HUDEP-2 (cell line): Measurements from ENCODE around the gene PLA2G4B.

Source experiments
- DNase-seq, 76 experiments: peaks; one replicate each; lab custom pipeline; 2025; ENCODE audit not compliant: unreplicated experiment in 76 of 76; lab: John Stamatoyannopoulos, UW

PLA2G4B gene

GRCh38 chr15:41883484-41883825 lies 44.8 kb downstream of the PLA2G4B start:
- no peak for DNase-seq

DNA sequence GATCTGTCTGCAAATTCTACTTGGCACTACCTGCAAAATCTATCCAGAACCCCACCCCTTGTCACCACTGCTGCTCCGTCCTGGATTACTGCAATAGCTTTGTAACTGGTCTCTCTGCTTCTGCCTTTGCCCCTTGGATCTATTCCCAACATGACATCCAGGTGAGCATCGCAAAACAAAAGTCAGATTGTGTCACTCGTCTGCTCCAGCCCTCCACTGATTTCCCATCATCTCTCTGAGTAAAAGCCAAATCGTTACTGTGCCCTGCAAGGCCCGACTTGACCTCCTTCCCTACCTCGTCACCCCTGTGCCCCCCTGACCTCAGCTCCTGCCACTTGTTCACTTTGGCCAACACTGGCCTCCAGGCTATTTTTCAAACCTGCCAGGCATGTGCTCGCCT lies 45.8 kb downstream of the PLA2G4B start:
- no peak for DNase-seq

DNA sequence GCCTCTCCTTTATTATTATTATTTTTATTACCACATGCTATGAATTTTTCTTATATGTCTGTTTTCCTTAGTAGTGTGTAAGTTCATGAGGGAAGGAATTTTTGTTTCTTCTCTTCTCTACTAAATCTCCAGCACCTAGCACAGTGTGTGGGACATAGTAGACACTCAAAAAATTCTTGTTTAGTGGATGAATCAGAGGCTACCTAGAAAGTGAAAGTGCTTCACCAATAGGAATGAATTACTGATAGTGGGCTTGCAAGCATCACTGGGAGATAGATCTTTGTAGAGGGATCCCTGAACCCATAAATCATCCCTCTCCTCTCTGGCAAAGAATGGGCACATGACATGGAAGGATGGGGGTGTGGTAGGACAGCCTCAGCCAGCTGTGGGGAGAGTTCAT lies 46.7 kb downstream of the PLA2G4B start:
- DNase-seq, result no peak

DNA sequence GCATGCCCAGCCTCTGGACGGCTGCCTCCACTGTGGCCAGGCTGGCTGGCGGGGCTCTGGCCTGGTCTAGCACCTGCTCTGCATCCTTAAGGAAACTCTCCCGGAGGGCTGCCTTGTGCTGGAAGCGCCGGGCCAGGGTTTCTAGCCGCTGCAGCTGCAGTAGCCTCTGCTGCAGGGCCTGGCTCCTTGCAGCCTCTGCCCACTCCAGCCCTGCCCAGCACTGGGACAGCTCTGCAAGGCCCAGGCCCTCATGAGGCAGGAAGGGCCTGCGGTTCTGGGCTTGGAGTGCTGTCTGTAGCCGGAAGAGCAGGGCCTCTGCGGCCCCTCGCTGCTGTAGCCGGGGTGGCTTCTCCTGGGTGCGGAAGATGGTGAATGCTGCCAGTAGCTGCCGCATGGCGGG lies 47.2 kb downstream of the PLA2G4B start:
- DNase-seq, result no peak

DNA sequence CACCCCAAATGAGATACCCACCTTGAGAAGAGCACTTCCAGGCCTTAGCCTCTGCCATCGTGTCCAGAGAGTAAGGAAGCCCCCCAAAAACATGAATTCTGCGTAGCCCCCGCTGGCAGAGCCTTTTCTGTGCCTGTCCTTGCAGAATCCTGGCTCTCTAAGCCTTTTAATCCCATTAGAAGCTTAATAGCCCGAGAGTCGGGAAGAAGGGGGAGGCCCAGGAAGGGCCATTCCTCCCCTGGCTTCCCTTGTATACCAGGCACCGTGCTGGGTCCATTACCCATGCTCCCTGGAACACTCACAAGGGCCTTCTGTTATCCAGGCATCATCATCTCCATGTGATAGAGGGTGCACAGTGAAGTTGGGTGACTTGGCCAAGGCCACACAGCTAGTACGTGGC lies 48.1 kb downstream of the PLA2G4B start:
- no peak for DNase-seq

DNA sequence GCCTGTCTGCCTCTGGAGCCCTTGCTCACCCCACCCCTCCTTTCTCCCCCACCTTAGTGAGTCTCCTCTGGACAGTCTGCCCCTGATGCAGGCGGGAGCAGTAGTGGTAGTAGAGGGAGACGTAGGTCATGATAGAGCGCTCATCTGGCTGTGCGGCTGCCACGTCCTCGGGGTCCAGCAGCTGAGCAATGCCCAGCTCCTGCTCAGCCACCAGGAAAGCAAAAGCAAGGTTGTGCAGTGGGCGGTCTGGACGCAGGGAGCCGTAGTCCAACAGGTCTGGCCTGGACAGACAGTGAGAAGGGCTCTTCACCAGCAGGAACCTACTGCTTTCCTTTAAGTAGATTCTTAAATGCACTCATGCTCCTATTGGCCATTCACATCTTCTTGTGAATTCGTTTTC lies 48.5 kb downstream of the PLA2G4B start:
- no peak for DNase-seq

DNA sequence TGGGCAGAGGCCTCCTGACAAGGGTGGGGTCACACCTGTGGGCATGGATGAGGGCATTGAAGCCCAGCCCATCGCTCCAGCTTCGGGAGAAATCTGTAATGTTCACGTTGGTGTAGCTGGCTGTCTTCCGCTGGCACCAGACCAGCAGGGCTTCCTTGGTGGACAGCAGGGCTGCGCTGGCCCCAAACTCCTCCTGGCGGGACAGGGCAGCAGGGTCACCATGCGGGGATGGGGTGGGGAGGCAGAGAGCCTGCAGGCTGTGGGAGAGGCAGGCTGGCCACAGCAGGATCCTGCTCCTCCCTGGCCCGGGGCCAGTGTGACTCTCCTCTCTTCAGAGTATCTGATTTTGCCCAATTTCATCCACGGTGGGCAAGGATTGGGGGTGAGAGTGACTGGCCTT lies 49.2 kb downstream of the PLA2G4B start:
- no peak for DNase-seq

DNA sequence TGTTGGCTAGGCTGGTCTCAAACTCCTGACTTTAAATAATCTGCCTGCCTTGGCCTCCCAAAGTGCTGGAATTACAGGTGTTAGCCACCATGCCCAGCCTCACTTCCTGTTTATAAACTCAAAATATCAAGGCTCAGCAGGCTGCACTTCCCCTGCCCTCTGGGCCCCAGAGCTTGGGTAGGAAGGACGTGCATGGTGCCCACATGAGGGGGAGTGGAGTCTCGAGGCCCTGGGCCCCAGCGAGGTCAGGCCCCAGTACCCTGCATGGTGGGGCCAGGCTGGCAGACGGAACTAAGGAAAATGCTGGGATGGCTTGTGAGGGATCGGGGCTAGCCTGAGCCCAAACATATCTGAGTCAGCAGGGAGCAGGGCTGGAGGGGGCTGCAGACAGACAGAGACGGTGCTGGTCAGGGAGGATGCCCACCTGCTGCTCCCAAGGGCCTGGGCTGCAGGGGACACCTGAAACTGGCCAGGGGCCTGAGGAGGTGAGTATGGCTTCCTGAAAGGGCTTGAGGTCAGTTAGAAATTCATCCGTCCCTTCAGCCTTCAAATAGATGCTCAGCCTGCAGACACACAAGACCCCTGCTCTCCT lies 50.1 kb downstream of the PLA2G4B start:
- no peak for DNase-seq

- DNase-seq, result no peak
Measured at GRCh38 chr15:41890050-41890690, 51.5 kb downstream of the PLA2G4B start.

DNA sequence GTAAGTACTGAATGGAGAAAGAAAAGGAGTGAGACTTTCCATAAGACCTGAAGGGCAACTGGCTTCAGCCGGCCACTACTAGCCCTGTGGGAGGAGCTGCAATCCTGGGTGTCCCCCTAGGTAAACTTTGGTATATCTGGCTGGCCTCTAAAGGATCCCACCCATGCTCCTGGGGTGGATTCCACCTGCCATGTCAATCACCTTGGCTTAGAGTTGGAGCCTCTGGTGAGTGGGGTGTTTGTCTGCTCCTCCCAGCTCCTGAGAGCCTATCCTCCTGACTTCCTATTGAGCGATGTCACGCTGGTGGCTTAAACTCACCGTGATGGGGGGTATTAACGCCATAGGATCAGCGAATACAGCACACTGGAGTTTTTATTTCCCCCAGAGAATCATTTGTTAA lies 52.6 kb downstream of the PLA2G4B start:
- DNase-seq, result no peak

- DNase-seq, result no peak
Measured at GRCh38 chr15:41891946-41892345, 53.3 kb downstream of the PLA2G4B start.

GRCh38 chr15:41892621-41893421 lies 54.2 kb downstream of the PLA2G4B start:
- DNase-seq, result peak in 7 of 76 experiments; percentile 4 to 29 (median 13)

DNA sequence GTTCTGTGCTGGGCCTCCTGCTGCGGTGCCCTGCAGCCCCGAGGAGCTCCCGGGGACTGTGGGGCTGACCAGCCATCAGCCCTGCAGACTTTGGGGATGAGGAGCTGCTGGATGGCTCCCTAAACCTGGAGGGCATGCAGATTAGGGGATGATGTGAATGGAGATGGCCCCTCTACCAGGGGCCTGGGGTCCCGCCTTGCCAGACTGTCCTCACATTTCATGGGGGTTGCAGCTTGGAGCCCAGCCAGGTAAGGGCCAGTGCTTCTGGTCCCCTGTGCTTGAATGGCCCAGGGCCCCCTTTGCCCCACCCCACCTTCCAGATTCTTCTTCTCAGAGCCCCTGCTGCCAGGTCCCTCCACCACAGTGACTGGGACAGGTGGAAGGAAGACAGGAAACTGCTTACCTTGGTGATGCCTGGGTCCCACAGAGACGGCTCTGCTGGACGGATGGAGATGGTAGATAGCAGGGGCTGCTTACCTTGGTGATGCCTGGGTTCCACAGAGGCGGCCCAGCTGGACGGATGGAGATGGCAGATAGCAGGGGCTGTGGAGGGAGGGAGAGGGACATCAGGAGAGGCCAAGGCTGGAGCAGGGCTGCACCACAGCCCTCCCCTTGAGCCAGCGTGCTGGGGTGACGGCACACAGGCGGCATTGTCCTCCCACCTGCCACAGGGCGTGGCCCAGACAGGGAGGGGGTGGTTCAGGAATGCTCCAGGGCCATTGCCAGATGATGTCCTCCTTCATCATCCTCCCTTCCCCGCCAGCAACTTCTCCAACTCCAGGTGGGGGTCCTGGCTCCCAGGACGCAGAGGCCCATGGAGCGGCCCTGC lies 55.0 kb downstream of the PLA2G4B start, which contains the start of gene SPTBN5:
Gene SPTBN5, minus strand, starts transcription at position 632 of the 829 bp plus-strand sequence. Its CDS starts 556 bp downstream, at position 76.
- DNase-seq, result no peak

DNA sequence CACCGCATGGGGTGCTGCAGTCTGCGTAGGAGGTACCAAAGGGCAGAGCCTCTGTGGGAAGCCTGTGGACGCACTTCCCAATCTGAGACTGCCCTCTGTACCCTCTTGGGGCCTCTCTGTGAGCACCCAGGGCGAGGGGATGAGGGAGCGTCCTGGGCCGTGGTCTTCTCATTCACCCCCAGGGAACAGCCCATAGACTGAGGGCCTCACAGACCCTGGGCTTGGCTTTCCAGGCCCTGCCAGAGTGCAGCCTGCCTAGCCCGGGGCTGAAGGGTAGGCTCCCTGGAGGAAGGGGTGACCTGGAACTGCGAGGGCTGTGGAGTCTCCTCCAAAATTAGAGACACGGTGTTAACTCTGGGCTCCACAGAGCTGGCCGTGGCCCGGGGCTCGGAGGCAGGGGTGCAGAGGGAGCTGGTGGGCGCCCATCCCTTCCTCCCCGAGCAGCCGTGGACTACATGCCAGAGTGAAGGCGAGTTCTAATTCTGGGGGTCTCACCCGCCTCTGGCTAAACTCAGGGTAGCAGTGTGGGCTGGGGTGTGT lies 55.7 kb downstream of the PLA2G4B start:
- DNase-seq, result no peak

DNA sequence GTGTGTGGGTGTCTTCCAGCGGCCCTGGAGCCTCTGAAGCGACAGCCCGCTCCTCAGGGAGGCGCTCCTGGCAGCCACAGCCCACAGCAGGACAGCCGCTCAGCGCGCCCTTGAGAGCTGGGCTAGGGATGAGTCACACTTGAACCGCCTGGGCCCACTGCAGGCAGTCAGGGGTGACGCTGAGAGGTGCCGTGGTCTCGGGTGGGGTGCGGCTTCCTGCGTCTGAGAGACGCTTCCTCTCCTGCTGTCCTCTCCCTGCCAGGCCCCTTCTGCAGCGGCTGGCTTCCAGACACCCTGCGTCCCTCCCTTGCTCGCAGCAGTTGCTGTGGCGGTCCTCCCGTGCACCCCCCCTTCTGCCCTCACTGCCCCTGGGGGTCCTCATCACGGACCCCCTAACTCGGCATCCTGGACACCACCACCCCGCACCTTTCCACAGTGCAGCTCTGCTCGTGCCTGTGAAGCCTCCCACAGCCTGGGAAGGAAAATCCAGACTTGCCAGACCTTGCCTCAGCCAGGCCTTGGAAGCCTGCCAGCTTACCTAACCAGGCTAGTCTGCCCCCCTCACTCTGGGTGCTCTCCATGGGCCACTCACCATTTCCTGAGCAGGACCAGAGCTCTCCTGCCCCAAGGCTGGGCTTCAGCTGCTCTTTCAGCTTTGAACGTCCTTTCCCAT lies 56.3 kb downstream of the PLA2G4B start:
- peak in 7 of 76 experiments; percentile 1 to 28 (median 11) for DNase-seq

DNA sequence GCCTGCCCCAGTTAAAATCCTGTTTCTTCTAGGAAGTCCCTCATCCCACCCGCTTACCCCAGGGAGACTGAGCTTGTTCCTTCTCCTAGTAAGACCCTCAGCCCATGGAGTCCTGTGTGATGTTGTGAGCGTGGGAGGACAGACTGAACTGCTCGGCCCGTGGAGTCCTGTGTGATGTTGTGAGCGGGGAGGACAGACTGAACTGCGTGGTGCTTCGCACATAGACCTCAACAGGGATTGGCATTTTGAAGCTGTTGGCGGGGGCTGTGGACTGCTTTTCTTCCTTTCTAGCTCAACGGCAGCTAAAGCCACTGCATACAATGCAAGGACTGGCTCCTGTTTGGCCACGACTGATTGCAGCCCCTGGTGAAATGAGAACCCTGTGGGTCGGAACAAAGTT lies 56.8 kb downstream of the PLA2G4B start:
- DNase-seq, result no peak

- no peak for DNase-seq
Measured at GRCh38 chr15:41895957-41896356, 57.3 kb downstream of the PLA2G4B start.

- DNase-seq, result no peak
Measured at GRCh38 chr15:41896566-41896965, 57.9 kb downstream of the PLA2G4B start.

DNA sequence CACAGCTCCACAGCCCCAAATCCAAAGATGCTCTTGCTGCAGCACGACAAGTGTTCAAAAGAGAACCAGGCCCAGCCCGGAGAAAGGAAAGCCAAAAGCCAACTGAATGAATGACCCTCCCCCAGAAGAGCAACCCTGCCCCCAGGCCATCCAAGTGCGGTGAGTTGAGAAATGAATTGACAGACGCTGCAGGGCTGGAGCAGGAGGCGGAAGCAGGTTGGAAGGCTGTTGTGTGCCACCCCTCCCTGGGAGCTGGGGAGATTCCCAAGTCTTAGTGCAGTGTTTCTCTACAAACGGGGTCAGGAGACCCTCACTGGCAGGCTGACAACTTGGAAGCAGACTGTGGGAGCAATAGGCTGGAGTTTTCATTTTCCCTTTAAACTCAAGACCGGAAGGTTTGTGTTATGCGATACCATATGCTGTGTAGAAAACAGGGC lies 58.7 kb downstream of the PLA2G4B start:
- DNase-seq, result no peak
